ENCODE data around the gene SCG5.

SCG5 gene

GRCh38 chr15:32718821-32719716, 77.6 kb downstream of the SCG5 start:
- DNase-seq (ENCODE audit: low read depth in 1 of 2, low spot score in 1 of 2), result no peak

GRCh38 chr15:32721596-32721995, 80.1 kb downstream of the SCG5 start:
- DNase-seq (ENCODE audit: low read depth in 1 of 2, low spot score in 1 of 2), result no peak

- no peak for DNase-seq (ENCODE audit: low read depth in 1 of 2, low spot score in 1 of 2)
Measured at GRCh38 chr15:32722136-32722535, 80.6 kb downstream of the SCG5 start.

- DNase-seq (ENCODE audit: low read depth in 1 of 2, low spot score in 1 of 2), result no peak
Measured at GRCh38 chr15:32723171-32723948, 81.8 kb downstream of the SCG5 start.

GRCh38 chr15:32729700-32730395, 88.3 kb downstream of the SCG5 start:
- no peak for DNase-seq (ENCODE audit: low read depth in 1 of 2, low spot score in 1 of 2)

GRCh38 chr15:32730677-32731654, 89.5 kb downstream of the SCG5 start:
- DNase-seq (ENCODE audit: low read depth in 1 of 2, low spot score in 1 of 2), result no peak

- DNase-seq (ENCODE audit: low read depth in 1 of 2, low spot score in 1 of 2), result no peak
Measured at GRCh38 chr15:32732574-32733157, 91.2 kb downstream of the SCG5 start.

- no peak for DNase-seq (ENCODE audit: low read depth in 1 of 2, low spot score in 1 of 2)
Measured at GRCh38 chr15:32733281-32733680, 91.8 kb downstream of the SCG5 start.

GRCh38 chr15:32735989-32736700, 94.6 kb downstream of the SCG5 start:
- no peak for DNase-seq (ENCODE audit: low read depth in 1 of 2, low spot score in 1 of 2)

GRCh38 chr15:32736701-32737061, 95.2 kb downstream of the SCG5 start:
- no peak for DNase-seq (ENCODE audit: low read depth in 1 of 2, low spot score in 1 of 2)

- DNase-seq (ENCODE audit: low read depth in 1 of 2, low spot score in 1 of 2), result no peak
Measured at GRCh38 chr15:32737304-32737703, 95.8 kb downstream of the SCG5 start.

- DNase-seq (ENCODE audit: low read depth in 1 of 2, low spot score in 1 of 2), result no peak
Measured at GRCh38 chr15:32738666-32739065, 97.2 kb downstream of the SCG5 start.

- no peak for DNase-seq (ENCODE audit: low read depth in 1 of 2, low spot score in 1 of 2)
Measured at GRCh38 chr15:32739522-32740063, 98.1 kb downstream of the SCG5 start.

GRCh38 chr15:32743411-32744140, 102.1 kb downstream of the SCG5 start:
- DNase-seq (ENCODE audit: low read depth in 1 of 2, low spot score in 1 of 2), result no peak

- DNase-seq (ENCODE audit: low read depth in 1 of 2, low spot score in 1 of 2), result no peak
Measured at GRCh38 chr15:32746116-32746857, 104.8 kb downstream of the SCG5 start.
